MCF 10A (cell line): Measurements from ENCODE around the gene FBLN2. TPM values are rescaled to one million over a fixed set of nuclear protein-coding genes. Genes with fewer than 3 reads are reported as not detected.

Experiments used
- BruUV-seq: library from RNA; stranded (reverse); fragments of 400-500 nt; replicated peaks from 2 replicates; lab custom pipeline; 2021; lab: Mats Ljungman, UMichigan
- CTCF ChIA-PET: fragments of 300-600 bp; sonication (Branson Sonifier 250); formaldehyde crosslinking; extraction: SDS; loops from one replicate; lab custom pipeline; 2021; ENCODE audit warnings: antibody characterized with exemption, inconsistent platforms; lab: Yijun Ruan, JAX
- POLR2A ChIA-PET: fragments of 300-600, 350-650 bp; sonication (Branson Sonifier 250); formaldehyde crosslinking; extraction: SDS; loops from one replicate; lab custom pipeline; 2020; ENCODE audit warnings: antibody characterized with exemption, inconsistent platforms; lab: Yijun Ruan, JAX
- DNase-seq: peaks from one replicate; pipeline ENCODE4 v3.0.0-alpha.2; 2018; ENCODE audit not compliant: unreplicated experiment
- H3K27ac Mint-ChIP-seq: one replicate; pipeline ENCODE4 v1.8.0; 2022; ENCODE audit warnings: mild to moderate bottlenecking, low read depth, mixed read lengths; ENCODE audit not compliant: unreplicated experiment
- H3K27me3 Mint-ChIP-seq: one replicate; pipeline ENCODE4 v1.8.0; 2022; ENCODE audit warnings: mixed read lengths; ENCODE audit not compliant: insufficient read depth, unreplicated experiment
- H3K36me3 Mint-ChIP-seq: one replicate; pipeline ENCODE4 v1.8.0; 2022; ENCODE audit warnings: mild to moderate bottlenecking, moderate library complexity, mixed read lengths; ENCODE audit not compliant: insufficient read depth, unreplicated experiment
- H3K4me1 Mint-ChIP-seq: one replicate; pipeline ENCODE4 v1.8.0; 2022; ENCODE audit warnings: mixed read lengths; ENCODE audit not compliant: insufficient read depth, unreplicated experiment
- H3K4me3 Mint-ChIP-seq: one replicate; pipeline ENCODE4 v1.8.0; 2022; ENCODE audit warnings: mild to moderate bottlenecking, moderate library complexity, mixed read lengths; ENCODE audit not compliant: unreplicated experiment
- H3K9me3 Mint-ChIP-seq: one replicate; pipeline ENCODE4 v1.8.0; 2022; ENCODE audit warnings: mixed read lengths; ENCODE audit not compliant: unreplicated experiment
- CTCF ChIP-seq: fragments of 200-600 bp; IDR thresholded peaks from one replicate; pipeline ENCODE4 v1.8.0; 2022; ENCODE audit warnings: antibody characterized with exemption, mild to moderate bottlenecking; ENCODE audit not compliant: unreplicated experiment
- intact Hi-C: fragments of 100-400 bp; cut with micrococcal nuclease; formaldehyde crosslinking; loops from 2 replicates; pipeline ENCODE4 v1.14.1; 2022
- total RNA-seq: library from RNA; stranded (reverse); gene quantifications from 2 replicates; pipeline ENCODE4 v1.2.3, GENCODE V29; 2022

The FBLN2 gene
- total RNA-seq, 1 experiment from 2014 or later = not detected

- Mint-ChIP-seq H3K4me1 (peaks cover 12% of the 10 kb centered on the region), H3K9me3 (no peaks in the 10 kb centered on the region), H3K27ac (no peak overlapping the region), H3K36me3 (no peaks in the 10 kb centered on the region), H3K27me3 (no peaks in the 10 kb centered on the region), H3K4me3 (no peak overlapping the region)
- intact Hi-C loops = no loop called here
- TF ChIP-seq CTCF = no peak
- BruUV-seq = no TSS peak
- CTCF ChIA-PET = interaction anchor here (0.5 to 1.9 kb wide), 6 partner anchors 11 to 643 kb away, joined by 3 to 13 read pairs (median 4); no protein-coding TSS in a partner anchor
- POLR2A ChIA-PET = no interaction called here
- DNase-seq = no peak
Observed at GRCh38 chr3:13637953-13638352, 89.0 kb downstream of the FBLN2 start.

GRCh38 chr3:13638927-13639326 is 90.0 kb downstream of the FBLN2 start:
- Mint-ChIP-seq H3K9me3 (no peaks in the 10 kb centered on the region), H3K36me3 (no peaks in the 10 kb centered on the region), H3K4me3 (no peak overlapping the region), H3K27me3 (no peaks in the 10 kb centered on the region), H3K4me1 (peaks cover 12% of the 10 kb centered on the region), H3K27ac (peak overlapping the region; percentile 47)
- no TSS peak for BruUV-seq
- ChIA-PET POLR2A (interaction anchor here (0.6 kb wide), 1 partner anchor 103 kb away, joined by 3 read pairs; no protein-coding TSS in a partner anchor), CTCF (interaction anchor here (2.1 to 2.5 kb wide), 2 partner anchors 9 to 19 kb away, joined by 9 to 16 read pairs; no protein-coding TSS in a partner anchor)
- intact Hi-C loops = no loop called here
- DNase-seq = no peak
- no peak for TF ChIP-seq CTCF

DNA sequence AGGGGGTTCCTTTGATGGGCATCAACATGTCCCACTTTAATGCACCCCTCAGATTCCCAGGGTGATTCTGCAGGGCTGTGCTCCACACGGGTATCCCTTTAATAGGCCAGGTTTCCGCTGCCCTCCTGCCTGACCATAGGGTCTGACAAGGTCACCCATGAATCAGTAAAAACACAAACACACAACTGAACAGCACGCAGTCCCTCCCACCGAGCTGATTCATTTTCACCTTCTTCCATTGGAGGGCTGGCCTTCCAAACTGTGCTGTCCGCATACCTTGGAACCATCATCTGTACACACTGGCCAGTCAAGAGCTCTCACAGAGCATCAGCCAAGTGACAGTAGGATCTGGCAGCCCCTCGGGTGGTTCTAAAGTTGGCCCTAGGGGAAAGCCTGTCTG is 93.7 kb downstream of the FBLN2 start:
- H3K36me3 Mint-ChIP-seq = no peaks in the 10 kb centered on the region
- TF ChIP-seq CTCF = no peak
- intact Hi-C loops = loop anchor here (10.0 kb wide), 1 partner anchor 428 kb away; no protein-coding TSS in a partner anchor
- peaks cover 26% of the 10 kb centered on the region for H3K4me1 Mint-ChIP-seq
- DNase-seq = no peak
- H3K4me3 Mint-ChIP-seq = no peak overlapping the region
- H3K9me3 Mint-ChIP-seq = no peaks in the 10 kb centered on the region
- no TSS peak for BruUV-seq
- POLR2A ChIA-PET = no interaction called here
- CTCF ChIA-PET = interaction anchor here (0.6 to 19.0 kb wide), 5 partner anchors 8 to 238 kb away, joined by 3 to 362 read pairs (median 3); no protein-coding TSS in a partner anchor
- no peak overlapping the region for H3K27ac Mint-ChIP-seq
- no peaks in the 10 kb centered on the region for H3K27me3 Mint-ChIP-seq

GRCh38 chr3:13644341-13645117 is 95.6 kb downstream of the FBLN2 start:
- DNase-seq = no peak
- H3K27me3 Mint-ChIP-seq = no peaks in the 10 kb centered on the region
- peaks cover 23% of the 10 kb centered on the region for H3K4me1 Mint-ChIP-seq
- BruUV-seq = no TSS peak
- intact Hi-C loops = loop anchor here (10.0 kb wide), 1 partner anchor 430 kb away; no protein-coding TSS in a partner anchor
- H3K9me3 Mint-ChIP-seq = no peaks in the 10 kb centered on the region
- peak overlapping the region; percentile 77 for H3K27ac Mint-ChIP-seq
- no peak for TF ChIP-seq CTCF
- CTCF ChIA-PET = interaction anchor here (0.8 to 19.0 kb wide), 3 partner anchors 14 to 553 kb away, joined by 3 to 362 read pairs (median 5); no protein-coding TSS in a partner anchor
- no peaks in the 10 kb centered on the region for H3K36me3 Mint-ChIP-seq
- POLR2A ChIA-PET = interaction anchor here (0.7 kb wide), 1 partner anchor 59 kb away, joined by 3 read pairs; no protein-coding TSS in a partner anchor
- H3K4me3 Mint-ChIP-seq = no peak overlapping the region
